SK-N-SH (cell line): ENCODE results near the gene AHCYL2. TPM values are rescaled to one million over a fixed set of nuclear protein-coding genes. Genes with fewer than 3 reads are reported as not detected.

ENCODE experiments used
- CTCF ChIA-PET: fragments of 300-600, 350-600 bp; formaldehyde crosslinking; extraction: SDS; loops from one replicate; lab custom pipeline; 2021; lab: Yijun Ruan, JAX
- POLR2A ChIA-PET: fragments of 350-600 bp; sonication (Branson Sonifier 250); formaldehyde crosslinking; extraction: SDS; loops from one replicate; lab custom pipeline; 2020; ENCODE audit warnings: antibody characterized with exemption, inconsistent platforms; lab: Yijun Ruan, JAX
- DNase-seq: peaks from one replicate; pipeline ENCODE4 v3.0.0; 2012
- H2AFZ ChIP-seq: fragments of 200-600 bp; sonication (generic); 2 replicates; pipeline ENCODE4 v1.8.1; 2016; ENCODE audit warnings: antibody characterized with exemption, mild to moderate bottlenecking, low read depth
- H3F3A ChIP-seq: fragments of 200-600 bp; sonication (generic); replicated peaks from 2 replicates; pipeline ENCODE3; 2016; ENCODE audit warnings: antibody characterized with exemption, mild to moderate bottlenecking; ENCODE audit not compliant: insufficient read depth
- H3K27ac ChIP-seq, 2 experiments: fragments of 200-500 bp in 1 of 2; fragments of 200-600 bp in 1 of 2; sonication (Bioruptor generic) in 1 of 2; sonication (generic), shearing (Covaris generic) in 1 of 2; 2 replicates each; pipeline versions ENCODE4 v1.5.1 to v1.6.1; 2014 to 2016; ENCODE audit warnings: low read depth in 2 of 2, inconsistent platforms in 1 of 2, low read length in 1 of 2, mild to moderate bottlenecking in 1 of 2, mixed read lengths in 1 of 2
- H3K27me3 ChIP-seq: fragments of 200-600 bp; sonication (generic), shearing (Covaris generic); 2 replicates; pipeline ENCODE4 v1.6.1; 2016; ENCODE audit warnings: mixed run types; ENCODE audit not compliant: insufficient read depth
- H3K36me3 ChIP-seq, 2 experiments: fragments of 200-500 bp in 1 of 2; fragments of 200-600 bp in 1 of 2; sonication (Bioruptor generic) in 1 of 2; sonication (generic) in 1 of 2; replicated peaks in 1 of 2; 2 replicates each; pipeline versions ENCODE3 to v1.5.1; 2014 to 2016; ENCODE audit warnings: low read length in 1 of 2, mild to moderate bottlenecking in 1 of 2; ENCODE audit not compliant: insufficient read depth in 2 of 2, control insufficient read depth in 1 of 2
- H3K4me1 ChIP-seq, 2 experiments: fragments of 200-500 bp in 1 of 2; fragments of 200-600 bp in 1 of 2; sonication (Bioruptor generic) in 1 of 2; sonication (generic), shearing (Covaris generic) in 1 of 2; 2 replicates each; pipeline versions ENCODE4 v1.5.1 to v1.6.1; 2014 to 2016; ENCODE audit warnings: low read depth in 1 of 2, low read length in 1 of 2, mixed run types in 1 of 2; ENCODE audit not compliant: insufficient read depth in 2 of 2, control insufficient read depth in 1 of 2
- H3K4me2 ChIP-seq: fragments of 200-600 bp; sonication (generic), shearing (Covaris generic); 2 replicates; pipeline ENCODE4 v1.6.1; 2017; ENCODE audit warnings: mixed run types
- H3K4me3 ChIP-seq, 2 experiments: fragments of 200-500 bp in 1 of 2; fragments of 200-600 bp in 1 of 2; sonication (Bioruptor generic) in 1 of 2; sonication (generic), shearing (Covaris generic) in 1 of 2; 2 replicates each; pipeline versions ENCODE4 v1.5.1 to v1.8.1; 2014 to 2016; ENCODE audit warnings: low read depth in 2 of 2, inconsistent platforms in 1 of 2, low read length in 1 of 2, mild to moderate bottlenecking in 1 of 2, mixed read lengths in 1 of 2, moderate library complexity in 1 of 2
- H3K79me2 ChIP-seq: fragments of 200-600 bp; sonication (generic); 2 replicates; pipeline ENCODE4 v1.8.1; 2017; ENCODE audit warnings: mild to moderate bottlenecking; ENCODE audit not compliant: insufficient read depth
- H3K9ac ChIP-seq: fragments of 200-600 bp; sonication (generic); 2 replicates; pipeline ENCODE4 v1.6.1; 2017; ENCODE audit warnings: mixed run types
- H3K9me2 ChIP-seq: fragments of 200-600 bp; sonication (generic); 2 replicates; pipeline ENCODE4 v1.6.1; 2017; ENCODE audit warnings: mixed run types
- H3K9me3 ChIP-seq: fragments of 200-600 bp; sonication (generic); 2 replicates; pipeline ENCODE4 v1.6.1; 2017; ENCODE audit warnings: mixed run types, mild to moderate bottlenecking, moderate library complexity
- H4K20me1 ChIP-seq: fragments of 200-600 bp; sonication (generic); 2 replicates; pipeline ENCODE4 v1.6.1; 2017; ENCODE audit warnings: mild to moderate bottlenecking, mixed run types; ENCODE audit not compliant: insufficient read depth
- CHD2 ChIP-seq: fragments of 150-350 bp; IDR thresholded peaks from 2 replicates; pipeline ENCODE4 v1.6.1; 2018; ENCODE audit warnings: low read length; ENCODE audit not compliant: partially characterized antibody
- EP300 ChIP-seq, 2 experiments: IDR thresholded peaks; 2 replicates each; pipeline versions ENCODE4 v1.4.0 to v1.6.1; 2012; ENCODE audit warnings: borderline replicate concordance in 1 of 2, low read depth in 1 of 2, low read length in 1 of 2
- FOXJ3 ChIP-seq: sonication (generic); formaldehyde crosslinking; IDR thresholded peaks from 2 replicates; pipeline ENCODE4 v1.5.1; 2020; ENCODE audit warnings: mild to moderate bottlenecking, missing genetic modification reagents
- GABPA ChIP-seq: IDR thresholded peaks from 2 replicates; pipeline ENCODE4 v1.4.0; 2012; ENCODE audit warnings: low read depth, mild to moderate bottlenecking
- GATA2 ChIP-seq: sonication (generic); formaldehyde crosslinking; IDR thresholded peaks from 2 replicates; pipeline ENCODE4 v1.5.0; 2020; ENCODE audit warnings: mild to moderate bottlenecking, missing genetic modification reagents
- JUND ChIP-seq: IDR thresholded peaks from 2 replicates; pipeline ENCODE4 v1.4.0; 2012
- MAX ChIP-seq: IDR thresholded peaks from 2 replicates; pipeline ENCODE4 v1.4.0; 2012; ENCODE audit warnings: low read depth
- NRF1 ChIP-seq: IDR thresholded peaks from 2 replicates; pipeline ENCODE4 v1.6.1; 2012; ENCODE audit warnings: low read depth, mild to moderate bottlenecking, low read length
- PBX3 ChIP-seq: IDR thresholded peaks from 2 replicates; pipeline ENCODE4; 2012
- RCOR1 ChIP-seq: fragments of 150-350 bp; IDR thresholded peaks from 2 replicates; pipeline ENCODE4 v1.6.1; 2017; ENCODE audit warnings: antibody characterized with exemption, low read length
- RFX5 ChIP-seq: IDR thresholded peaks from 2 replicates; pipeline ENCODE4 v1.6.1; 2012; ENCODE audit warnings: mild to moderate bottlenecking, improper control_type of control experiment, low read length
- RXRA ChIP-seq: IDR thresholded peaks from 2 replicates; pipeline ENCODE4 v1.4.0; 2012; ENCODE audit warnings: low read depth, mild to moderate bottlenecking, borderline replicate concordance
- SIN3A ChIP-seq: IDR thresholded peaks from 2 replicates; pipeline ENCODE4 v1.6.1; 2012; ENCODE audit warnings: low read depth, mild to moderate bottlenecking, low read length, moderate library complexity, borderline replicate concordance
- SMC3 ChIP-seq: IDR thresholded peaks from 2 replicates; pipeline ENCODE4 v1.6.1; 2012; ENCODE audit warnings: low read depth, low read length, improper control_type of control experiment
- TCF12 ChIP-seq: IDR thresholded peaks from 2 replicates; pipeline ENCODE4 v1.4.0; 2012
- TEAD4 ChIP-seq: IDR thresholded peaks from 2 replicates; pipeline ENCODE4 v1.4.0; 2012; ENCODE audit warnings: mild to moderate bottlenecking, borderline replicate concordance; ENCODE audit not compliant: insufficient read depth
- ZBTB33 ChIP-seq: IDR thresholded peaks from 2 replicates; pipeline ENCODE4 v1.4.0; 2012; ENCODE audit warnings: low read depth, borderline replicate concordance
- WGBS: methylation state at CpG from one replicate; pipeline ENCODE4 v1.1.6; 2017; ENCODE audit warnings: low lambda C conversion rate; 5-methylcytosine and 5-hydroxymethylcytosine counted together
- polyA plus RNA-seq, 3 experiments: library from polyadenylated mRNA; depleted of rRNA; stranded (reverse); fragments of >200 nt; gene quantifications; 2 replicates each; pipeline ENCODE4 v1.2.3, GENCODE V29; 2012
- TF ChIP-seq, protein P1 (sequence below): IDR thresholded peaks from 2 replicates; pipeline ENCODE4 v1.6.1; 2012; ENCODE audit warnings: mild to moderate bottlenecking, low read depth, low read length, moderate library complexity
- TF ChIP-seq, protein P2 (sequence below): fragments of 150-350 bp; IDR thresholded peaks from 2 replicates; pipeline ENCODE4 v1.6.1; 2017; ENCODE audit warnings: antibody characterized with exemption, low read length, low read depth, borderline replicate concordance
- TF ChIP-seq, protein P3 (sequence below): fragments of 150-350 bp; IDR thresholded peaks from 2 replicates; pipeline ENCODE4 v1.6.1; 2016; ENCODE audit warnings: mild to moderate bottlenecking, low read depth, low read length

Gene AHCYL2
- polyA plus RNA-seq, 1 of the 3 experiments (the other 2 are of a cell fraction) = 20.4 TPM

DNA sequence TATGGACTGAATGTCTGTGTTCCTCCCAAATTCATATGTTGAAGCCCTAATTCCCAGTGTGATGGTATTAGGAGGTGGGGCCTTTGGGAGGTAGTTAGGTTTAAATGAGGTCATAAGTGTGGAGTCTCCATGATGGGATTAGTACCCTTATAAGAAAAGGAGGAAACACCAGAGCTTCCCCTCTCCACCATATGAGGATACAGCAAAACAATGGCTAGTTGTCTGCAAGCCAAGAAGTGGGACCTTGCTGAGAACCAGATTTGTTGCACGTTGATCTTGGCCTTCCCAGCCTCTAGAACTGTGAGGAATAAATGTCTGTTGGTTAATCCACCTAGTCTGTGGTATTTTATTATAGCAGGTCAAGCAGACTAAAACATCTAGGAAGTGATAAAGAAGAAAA lies 102.2 kb downstream of the AHCYL2 start:
- H3K4me3 ChIP-seq = no peak overlapping the region
- no peaks in the 10 kb centered on the region for H3K27me3 ChIP-seq
- H3K27ac ChIP-seq = no peak overlapping the region
- no peak for DNase-seq
- CTCF ChIA-PET = interaction anchor here (1.3 to 3.2 kb wide), 6 partner anchors 13 to 116 kb away, joined by 3 to 24 read pairs (median 8); no protein-coding TSS in a partner anchor
- no peaks in the 10 kb centered on the region for H3K9me2 ChIP-seq
- WGBS = 86% methylated on average over 1 of the region's 1 CpG
- H3K4me1 ChIP-seq = no peaks in the 10 kb centered on the region
- no peak overlapping the region for H2AFZ ChIP-seq
- POLR2A ChIA-PET = no interaction called here
- TF ChIP-seq, protein P1, sequence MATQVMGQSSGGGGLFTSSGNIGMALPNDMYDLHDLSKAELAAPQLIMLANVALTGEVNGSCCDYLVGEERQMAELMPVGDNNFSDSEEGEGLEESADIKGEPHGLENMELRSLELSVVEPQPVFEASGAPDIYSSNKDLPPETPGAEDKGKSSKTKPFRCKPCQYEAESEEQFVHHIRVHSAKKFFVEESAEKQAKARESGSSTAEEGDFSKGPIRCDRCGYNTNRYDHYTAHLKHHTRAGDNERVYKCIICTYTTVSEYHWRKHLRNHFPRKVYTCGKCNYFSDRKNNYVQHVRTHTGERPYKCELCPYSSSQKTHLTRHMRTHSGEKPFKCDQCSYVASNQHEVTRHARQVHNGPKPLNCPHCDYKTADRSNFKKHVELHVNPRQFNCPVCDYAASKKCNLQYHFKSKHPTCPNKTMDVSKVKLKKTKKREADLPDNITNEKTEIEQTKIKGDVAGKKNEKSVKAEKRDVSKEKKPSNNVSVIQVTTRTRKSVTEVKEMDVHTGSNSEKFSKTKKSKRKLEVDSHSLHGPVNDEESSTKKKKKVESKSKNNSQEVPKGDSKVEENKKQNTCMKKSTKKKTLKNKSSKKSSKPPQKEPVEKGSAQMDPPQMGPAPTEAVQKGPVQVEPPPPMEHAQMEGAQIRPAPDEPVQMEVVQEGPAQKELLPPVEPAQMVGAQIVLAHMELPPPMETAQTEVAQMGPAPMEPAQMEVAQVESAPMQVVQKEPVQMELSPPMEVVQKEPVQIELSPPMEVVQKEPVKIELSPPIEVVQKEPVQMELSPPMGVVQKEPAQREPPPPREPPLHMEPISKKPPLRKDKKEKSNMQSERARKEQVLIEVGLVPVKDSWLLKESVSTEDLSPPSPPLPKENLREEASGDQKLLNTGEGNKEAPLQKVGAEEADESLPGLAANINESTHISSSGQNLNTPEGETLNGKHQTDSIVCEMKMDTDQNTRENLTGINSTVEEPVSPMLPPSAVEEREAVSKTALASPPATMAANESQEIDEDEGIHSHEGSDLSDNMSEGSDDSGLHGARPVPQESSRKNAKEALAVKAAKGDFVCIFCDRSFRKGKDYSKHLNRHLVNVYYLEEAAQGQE = no peak
- TF ChIP-seq, protein P2, sequence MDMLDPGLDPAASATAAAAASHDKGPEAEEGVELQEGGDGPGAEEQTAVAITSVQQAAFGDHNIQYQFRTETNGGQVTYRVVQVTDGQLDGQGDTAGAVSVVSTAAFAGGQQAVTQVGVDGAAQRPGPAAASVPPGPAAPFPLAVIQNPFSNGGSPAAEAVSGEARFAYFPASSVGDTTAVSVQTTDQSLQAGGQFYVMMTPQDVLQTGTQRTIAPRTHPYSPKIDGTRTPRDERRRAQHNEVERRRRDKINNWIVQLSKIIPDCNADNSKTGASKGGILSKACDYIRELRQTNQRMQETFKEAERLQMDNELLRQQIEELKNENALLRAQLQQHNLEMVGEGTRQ = no peak
- TF ChIP-seq SIN3A (no peak), SMC3 (no peak), FOXJ3 (CRISPR knock-in tag) (no peak), ZBTB33 (no peak), CHD2 (no peak), GATA2 (CRISPR knock-in tag) (no peak), MAX (no peak), RCOR1 (no peak), TCF12 (no peak), GABPA (no peak), RFX5 (no peak), JUND (no peak), NRF1 (no peak), EP300 (IDR thresholded peaks at IDR 0.05; ENCODE audit: borderline replicate concordance in 1 of 2, low read depth in 1 of 2, low read length in 1 of 2) (no peak), TEAD4 (no peak), RXRA (no peak), PBX3 (no peak)
- TF ChIP-seq, protein P3, sequence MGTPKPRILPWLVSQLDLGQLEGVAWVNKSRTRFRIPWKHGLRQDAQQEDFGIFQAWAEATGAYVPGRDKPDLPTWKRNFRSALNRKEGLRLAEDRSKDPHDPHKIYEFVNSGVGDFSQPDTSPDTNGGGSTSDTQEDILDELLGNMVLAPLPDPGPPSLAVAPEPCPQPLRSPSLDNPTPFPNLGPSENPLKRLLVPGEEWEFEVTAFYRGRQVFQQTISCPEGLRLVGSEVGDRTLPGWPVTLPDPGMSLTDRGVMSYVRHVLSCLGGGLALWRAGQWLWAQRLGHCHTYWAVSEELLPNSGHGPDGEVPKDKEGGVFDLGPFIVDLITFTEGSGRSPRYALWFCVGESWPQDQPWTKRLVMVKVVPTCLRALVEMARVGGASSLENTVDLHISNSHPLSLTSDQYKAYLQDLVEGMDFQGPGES = no peak
- TF ChIP-seq, all 33 proteins: peak for 0
- Histone ChIP-seq H4K20me1 (no peaks in the 10 kb centered on the region), H3K9ac (no peak overlapping the region), H3F3A (peaks cover 1% of the 10 kb centered on the region), H3K79me2 (no peaks in the 10 kb centered on the region), H3K4me2 (no peak overlapping the region), H3K9me3 (peaks cover 16% of the 10 kb centered on the region), H3K36me3 (peaks cover 0 to 10% of the 10 kb centered on the region in 2 experiments)
